GM12874 (cell line): ENCODE results near the gene TLE7.

Experiments
- CTCF ChIP-seq: IDR thresholded peaks from 2 replicates; pipeline ENCODE4 v1.5.1; 2011; ENCODE audit warnings: low read depth, mild to moderate bottlenecking, control low read depth, low read length, moderate library complexity; ENCODE audit not compliant: insufficient read depth

TLE7 gene

GRCh38 chr16:71464231-71464630 lies 22.4 kb upstream of the TLE7 start:
- TF ChIP-seq CTCF, result no peak

GRCh38 chr16:71461686-71462648 lies 20.1 kb upstream of the TLE7 start, which contains the start of gene ZNF23:
Gene ZNF23 (minus strand): TSS chr16:71462247. CDS start chr16:71456796, 5,451 bp downstream.
- TF ChIP-seq CTCF, result 0 out of 2 replicates have a peak, but pooled peaks have one; percentile 12

- TF ChIP-seq CTCF, result no peak
These were observed 19.1 kb upstream of the TLE7 start for GRCh38 chr16:71460941-71461340.

- no peak for TF ChIP-seq CTCF
These were observed 18.4 kb upstream of the TLE7 start for GRCh38 chr16:71460236-71460635.

DNA sequence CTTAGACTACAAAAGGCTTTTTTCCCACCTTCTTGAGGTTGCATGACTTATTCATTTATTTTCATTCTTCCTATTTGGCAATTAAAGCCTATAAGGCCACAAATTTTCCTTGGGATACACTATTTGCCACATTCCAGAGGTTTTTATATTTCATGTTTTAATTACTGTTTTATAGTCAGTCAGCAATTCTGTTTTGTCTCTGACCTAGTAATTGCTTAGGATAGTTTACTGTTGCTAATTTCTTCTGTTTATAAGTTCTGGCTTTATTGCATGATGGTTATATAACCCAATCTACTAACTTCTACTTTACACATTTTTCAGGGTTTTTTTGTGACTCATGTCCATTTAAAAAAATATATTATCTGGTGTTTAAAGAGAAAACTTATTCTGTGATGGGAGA lies 17.7 kb upstream of the TLE7 start:
- no peak for TF ChIP-seq CTCF

- TF ChIP-seq CTCF, result no peak
These were observed 14.9 kb upstream of the TLE7 start for GRCh38 chr16:71456801-71457200.

DNA sequence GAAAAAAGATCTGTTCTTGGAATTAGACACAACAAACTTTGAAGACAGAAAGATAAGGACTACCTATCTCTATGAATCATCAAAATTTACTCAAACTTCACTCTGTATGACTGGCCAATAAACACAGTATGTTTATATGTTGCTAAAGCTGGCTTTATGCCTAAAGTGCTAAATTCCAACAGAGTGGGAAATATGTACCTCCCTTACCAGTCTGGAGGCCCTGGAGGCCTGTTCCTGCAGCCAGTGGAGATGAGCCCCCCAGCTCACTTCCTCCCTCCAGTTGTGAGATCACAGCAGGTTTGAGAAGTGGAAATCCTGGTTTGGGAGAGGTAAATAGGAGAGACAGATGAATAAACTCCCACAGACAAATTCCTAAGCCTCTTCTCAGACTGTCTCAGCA lies 11.2 kb upstream of the TLE7 start:
- TF ChIP-seq CTCF, result no peak
